ENCODE data around the gene TANC2. TPM values are rescaled to one million over a fixed set of nuclear protein-coding genes. Genes with fewer than 3 reads are reported as not detected.

The TANC2 gene
- total RNA-seq, 2 experiments from 2014 or later, result 20.0 to 22.2 TPM

- Mint-ChIP-seq H3K4me1 (peaks cover 5% of the 10 kb centered on the region), H3K9me3 (peaks cover 3% of the 10 kb centered on the region), H3K36me3 (peaks cover 2% of the 10 kb centered on the region), H3K27me3 (no peaks in the 10 kb centered on the region), H3K4me3 (no peak overlapping the region), H3K27ac (no peak overlapping the region)
- DNase-seq (no peak), ATAC-seq (ENCODE audit: low read depth) (no peak)
- POLR2A ChIA-PET, result no interaction called here
Measured at GRCh38 chr17:62998665-62999393, 32.8 kb downstream of the TANC2 start.

GRCh38 chr17:62999736-63000135, 33.7 kb downstream of the TANC2 start:
- Mint-ChIP-seq H3K27me3 (no peaks in the 10 kb centered on the region), H3K36me3 (peaks cover 2% of the 10 kb centered on the region), H3K4me1 (peaks cover 5% of the 10 kb centered on the region), H3K4me3 (no peak overlapping the region), H3K27ac (no peak overlapping the region), H3K9me3 (peaks cover 3% of the 10 kb centered on the region)
- POLR2A ChIA-PET, result no interaction called here
- no peak for ATAC-seq (ENCODE audit: low read depth)
- DNase-seq, result no peak

DNA sequence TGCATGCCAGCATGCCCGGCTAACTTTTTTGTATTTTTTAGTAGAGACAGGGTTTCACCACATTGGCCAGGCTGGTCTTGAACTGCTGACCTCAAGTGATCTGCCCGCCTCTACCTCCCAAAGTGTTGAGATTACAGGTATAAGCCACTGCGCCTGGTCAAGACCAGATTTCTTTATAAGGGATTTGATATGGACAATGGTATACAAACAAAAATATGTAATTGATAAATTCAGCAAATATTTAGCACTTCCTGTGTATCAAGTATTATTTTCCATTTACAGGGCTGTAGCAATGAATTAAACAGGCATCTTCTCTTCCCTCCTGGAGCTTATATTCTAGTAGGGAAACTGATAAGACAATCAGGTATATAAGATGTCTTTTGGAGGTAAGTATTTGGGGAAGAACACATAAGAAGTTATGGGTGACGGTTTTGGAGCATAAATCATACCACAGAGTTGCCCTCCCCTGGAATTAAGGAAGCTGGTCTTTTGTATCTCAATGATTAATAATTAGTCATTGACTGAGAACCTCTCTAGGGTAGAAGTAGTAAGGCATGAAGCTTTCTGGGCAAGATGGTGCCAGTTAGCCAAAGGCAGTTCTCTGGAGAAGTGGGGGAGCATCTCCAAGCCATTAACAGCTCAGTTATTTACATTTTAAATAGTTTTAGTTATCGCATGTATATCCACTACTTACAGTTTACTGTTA, 35.8 kb downstream of the TANC2 start:
- no peaks in the 10 kb centered on the region for H3K27me3 Mint-ChIP-seq
- H3K9me3 Mint-ChIP-seq, result peaks cover 3% of the 10 kb centered on the region
- H3K36me3 Mint-ChIP-seq, result peaks cover 2% of the 10 kb centered on the region
- H3K27ac Mint-ChIP-seq, result no peak overlapping the region
- H3K4me3 Mint-ChIP-seq, result no peak overlapping the region
- ATAC-seq (ENCODE audit: low read depth) (no peak), DNase-seq (no peak)
- H3K4me1 Mint-ChIP-seq, result peaks cover 2% of the 10 kb centered on the region
- POLR2A ChIA-PET, result no interaction called here

GRCh38 chr17:63002625-63003024, 36.6 kb downstream of the TANC2 start:
- H3K9me3 Mint-ChIP-seq, result peaks cover 3% of the 10 kb centered on the region
- POLR2A ChIA-PET, result no interaction called here
- no peak overlapping the region for H3K27ac Mint-ChIP-seq
- H3K4me3 Mint-ChIP-seq, result no peak overlapping the region
- no peaks in the 10 kb centered on the region for H3K27me3 Mint-ChIP-seq
- no peak for DNase-seq
- peaks cover 2% of the 10 kb centered on the region for H3K4me1 Mint-ChIP-seq
- no peak for ATAC-seq (ENCODE audit: low read depth)
- peaks cover 2% of the 10 kb centered on the region for H3K36me3 Mint-ChIP-seq

DNA sequence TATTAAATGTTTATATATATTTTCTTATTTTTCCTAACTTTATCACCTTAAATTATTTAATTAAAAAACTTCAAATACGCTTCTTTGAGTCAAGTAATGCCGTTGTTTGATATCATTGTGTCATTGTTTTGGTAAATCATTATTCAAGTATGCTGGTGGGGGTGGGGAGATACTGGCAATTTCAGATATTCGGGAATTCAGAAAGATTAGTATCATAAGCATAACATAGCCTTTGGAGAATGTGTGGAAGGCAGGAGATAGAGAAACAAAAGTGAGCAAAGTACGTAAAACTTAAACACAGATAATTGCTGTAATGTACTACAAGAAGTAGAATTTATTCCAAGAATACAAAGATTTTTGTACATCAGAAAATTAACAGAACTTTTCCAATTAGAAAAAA, 49.8 kb downstream of the TANC2 start:
- H3K4me3 Mint-ChIP-seq, result no peak overlapping the region
- H3K27ac Mint-ChIP-seq, result no peak overlapping the region
- peaks cover 2% of the 10 kb centered on the region for H3K4me1 Mint-ChIP-seq
- peaks cover 3% of the 10 kb centered on the region for H3K36me3 Mint-ChIP-seq
- ATAC-seq (ENCODE audit: low read depth) (no peak), DNase-seq (no peak)
- H3K9me3 Mint-ChIP-seq, result peaks cover 4% of the 10 kb centered on the region
- no peaks in the 10 kb centered on the region for H3K27me3 Mint-ChIP-seq
- POLR2A ChIA-PET, result no interaction called here

Small RNA genes lying within 50 kb of the gene (microRNA-seq; reads per million reads assigned to microRNA genes)
- gene MIR633, result not detected

Other genes starting within 250 kb of the TANC2 start
- under 1 TPM; 0.08 to 0.14 TPM for gene MARCHF10, start 157.9 kb upstream of the TANC2 start, total RNA-seq

Data from activated naive CD8-positive, alpha-beta T cell treated with anti-CD3 and anti-CD28 coated beads, Interleukin-2, amount 10 ng/mL, durations not matched to agents 7 days and 5 days (primary cell).